ENCODE data around the gene VN1R5. TPM values are rescaled to one million over a fixed set of nuclear protein-coding genes. Genes with fewer than 3 reads are reported as not detected.

VN1R5 gene
- total and polyA plus RNA-seq, 9 of the 15 experiments (the other 6 are each of a cell fraction or from before 2014, with no cell fraction given), result not detected

DNA sequence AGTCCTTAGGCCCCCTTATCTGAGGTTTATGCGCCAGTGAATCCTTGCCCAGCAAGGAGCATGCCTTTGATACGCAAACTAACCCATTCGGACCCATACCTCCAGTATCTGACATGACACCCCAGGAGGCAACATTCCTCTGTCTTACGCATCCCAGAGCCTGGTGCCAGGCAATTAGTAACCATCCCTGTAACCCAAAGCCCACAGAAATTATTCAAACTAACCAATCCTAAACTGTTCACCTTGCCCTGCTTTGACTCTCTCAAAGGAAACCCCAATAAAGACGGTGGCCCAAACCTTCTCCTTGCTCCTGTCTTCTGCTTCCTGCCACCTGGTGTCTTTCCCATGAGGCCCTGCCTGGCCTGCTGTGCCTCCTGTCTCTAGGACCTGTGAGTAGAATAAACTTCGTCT, 39.4 kb downstream of the VN1R5 start:
- ChIA-PET POLR2A (no interaction called here), CTCF (ENCODE audit: low intra/inter-chr PET ratio) (no interaction called here)
- WGBS (ENCODE audit: insufficient coverage, low coverage, missing lambda C conversion rate), result 47% methylated on average over 6 of the region's 6 CpGs
- no peak overlapping the region for H3K4me2 ChIP-seq (ENCODE audit: insufficient read depth, low read length)
- DNase-seq (ENCODE audit: extremely low read depth in 1 of 4, low spot score in 3 of 4), result no peak
- TF ChIP-seq ZNF561 (CRISPR knock-in tag; conservative IDR thresholded peaks at IDR 0.05) (no peak), MAFF (IDR thresholded peaks at IDR 0.05; ENCODE audit: low read length) (no peak), NONO (IDR thresholded peaks at IDR 0.05; ENCODE audit: low read depth in 2 of 2, low read length in 1 of 2) (no peak), ZNF668 (CRISPR knock-in tag; IDR thresholded peaks at IDR 0.05) (no peak), KLF1 (tag; IDR thresholded peaks at IDR 0.05) (no peak), ETV1 (tag; conservative IDR thresholded peaks at IDR 0.05; ENCODE audit: low read depth) (no peak), SAFB (IDR thresholded peaks at IDR 0.05; ENCODE audit: borderline replicate concordance, low read depth, low read length) (no peak), NELFE (IDR thresholded peaks at IDR 0.05; ENCODE audit: insufficient read depth, insufficient read length) (no peak), RBM17 (IDR thresholded peaks at IDR 0.05; ENCODE audit: borderline replicate concordance, low read depth, low read length) (no peak), ZNF695 (CRISPR knock-in tag; IDR thresholded peaks at IDR 0.05) (no peak), PTRF (tag; IDR thresholded peaks at IDR 0.05) (no peak)
- TF ChIP-seq, protein P1, sequence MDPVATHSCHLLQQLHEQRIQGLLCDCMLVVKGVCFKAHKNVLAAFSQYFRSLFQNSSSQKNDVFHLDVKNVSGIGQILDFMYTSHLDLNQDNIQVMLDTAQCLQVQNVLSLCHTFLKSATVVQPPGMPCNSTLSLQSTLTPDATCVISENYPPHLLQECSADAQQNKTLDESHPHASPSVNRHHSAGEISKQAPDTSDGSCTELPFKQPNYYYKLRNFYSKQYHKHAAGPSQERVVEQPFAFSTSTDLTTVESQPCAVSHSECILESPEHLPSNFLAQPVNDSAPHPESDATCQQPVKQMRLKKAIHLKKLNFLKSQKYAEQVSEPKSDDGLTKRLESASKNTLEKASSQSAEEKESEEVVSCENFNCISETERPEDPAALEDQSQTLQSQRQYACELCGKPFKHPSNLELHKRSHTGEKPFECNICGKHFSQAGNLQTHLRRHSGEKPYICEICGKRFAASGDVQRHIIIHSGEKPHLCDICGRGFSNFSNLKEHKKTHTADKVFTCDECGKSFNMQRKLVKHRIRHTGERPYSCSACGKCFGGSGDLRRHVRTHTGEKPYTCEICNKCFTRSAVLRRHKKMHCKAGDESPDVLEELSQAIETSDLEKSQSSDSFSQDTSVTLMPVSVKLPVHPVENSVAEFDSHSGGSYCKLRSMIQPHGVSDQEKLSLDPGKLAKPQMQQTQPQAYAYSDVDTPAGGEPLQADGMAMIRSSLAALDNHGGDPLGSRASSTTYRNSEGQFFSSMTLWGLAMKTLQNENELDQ (CRISPR knock-in tag; IDR thresholded peaks at IDR 0.05; ENCODE audit: borderline replicate concordance), result no peak
- TF ChIP-seq, protein P2, sequence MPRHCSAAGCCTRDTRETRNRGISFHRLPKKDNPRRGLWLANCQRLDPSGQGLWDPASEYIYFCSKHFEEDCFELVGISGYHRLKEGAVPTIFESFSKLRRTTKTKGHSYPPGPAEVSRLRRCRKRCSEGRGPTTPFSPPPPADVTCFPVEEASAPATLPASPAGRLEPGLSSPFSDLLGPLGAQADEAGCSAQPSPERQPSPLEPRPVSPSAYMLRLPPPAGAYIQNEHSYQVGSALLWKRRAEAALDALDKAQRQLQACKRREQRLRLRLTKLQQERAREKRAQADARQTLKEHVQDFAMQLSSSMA (CRISPR knock-in tag; IDR thresholded peaks at IDR 0.05), result no peak
- TF ChIP-seq, protein P3, sequence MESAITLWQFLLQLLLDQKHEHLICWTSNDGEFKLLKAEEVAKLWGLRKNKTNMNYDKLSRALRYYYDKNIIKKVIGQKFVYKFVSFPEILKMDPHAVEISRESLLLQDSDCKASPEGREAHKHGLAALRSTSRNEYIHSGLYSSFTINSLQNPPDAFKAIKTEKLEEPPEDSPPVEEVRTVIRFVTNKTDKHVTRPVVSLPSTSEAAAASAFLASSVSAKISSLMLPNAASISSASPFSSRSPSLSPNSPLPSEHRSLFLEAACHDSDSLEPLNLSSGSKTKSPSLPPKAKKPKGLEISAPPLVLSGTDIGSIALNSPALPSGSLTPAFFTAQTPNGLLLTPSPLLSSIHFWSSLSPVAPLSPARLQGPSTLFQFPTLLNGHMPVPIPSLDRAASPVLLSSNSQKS (CRISPR knock-in tag; IDR thresholded peaks at IDR 0.05), result no peak
- H3K4me3 ChIP-seq, result no peak overlapping the region
- BruUV-seq (replicated peaks), result no TSS peak
- H3K27me3 ChIP-seq (ENCODE audit: control insufficient read depth in 2 of 2, insufficient read depth in 2 of 2, low read length in 2 of 2), result no peaks in the 10 kb centered on the region
- no peaks in the 10 kb centered on the region for H3K79me2 ChIP-seq (ENCODE audit: control insufficient read depth, insufficient read depth, low read length)
- peaks cover 23% of the 10 kb centered on the region; the same call in 2 of the 3 replicates for H3K36me3 ChIP-seq (ENCODE audit: control insufficient read depth, insufficient read depth, low read length)
- no peak overlapping the region for H3K9ac ChIP-seq (ENCODE audit: insufficient read depth in 1 of 2, low read depth in 2 of 2, low read length in 2 of 2)
- no peaks in the 10 kb centered on the region for H3K9me1 ChIP-seq (ENCODE audit: control insufficient read depth, insufficient read depth, low read length)
- H3K4me1 ChIP-seq (replicated peaks in 1 of 2; ENCODE audit: control insufficient read depth in 2 of 2, insufficient read depth in 2 of 2, low read length in 2 of 2), result peaks cover 25 to 32% of the 10 kb centered on the region in 2 experiments
- FAIRE-seq, result no peak
- ATAC-seq, result no peak
- no peak overlapping the region for H3K27ac ChIP-seq (ENCODE audit: extremely low read depth, low read depth, low read length)
- in situ Hi-C loops (cut with MboI) (no loop called here), intact Hi-C loops (cut with micrococcal nuclease) (no loop called here)
- H4K20me1 ChIP-seq (replicated peaks; ENCODE audit: control insufficient read depth, insufficient read depth, low read length), result no peaks in the 10 kb centered on the region
- H3K9me3 ChIP-seq (replicated peaks; ENCODE audit: control insufficient read depth, insufficient read depth, low read depth, low read length), result no peaks in the 10 kb centered on the region
- no peak overlapping the region for H2AFZ ChIP-seq (ENCODE audit: low read depth, low read length)

Measured in K562 (cell line).